Stimulated activated CD8-positive, alpha-beta memory T cell treated with anti-CD3 and anti-CD28 coated beads, Interleukin-15, amount 100 ng/mL, for 24 hours (primary cell): ENCODE data around the gene MRAP2.
"Not testable (repeated sequence)": the region's sequence is repeated elsewhere in the genome, so short reads cannot be mapped to it uniquely, and the experiment has no call there.

Experiments
- DNase-seq: peaks from one replicate; pipeline ENCODE4 v3.0.0-alpha.2; 2020; ENCODE audit warnings: low read depth

The MRAP2 gene

GRCh38 chr6:84032000-84032399 is 1.6 kb upstream of the MRAP2 start:
- DNase-seq, result not testable (repeated sequence)

GRCh38 chr6:84035484-84035883 is 1.9 kb downstream of the MRAP2 start:
- DNase-seq, result no peak

- DNase-seq, result no peak
These were observed 4.0 kb downstream of the MRAP2 start for GRCh38 chr6:84037425-84038089.

- DNase-seq, result no peak
These were observed 9.0 kb downstream of the MRAP2 start for GRCh38 chr6:84042603-84043002.

GRCh38 chr6:84043555-84043954 is 10.0 kb downstream of the MRAP2 start:
- no peak for DNase-seq

- no peak for DNase-seq
These were observed 13.2 kb downstream of the MRAP2 start for GRCh38 chr6:84046755-84047154.

- no peak for DNase-seq
These were observed 15.0 kb downstream of the MRAP2 start for GRCh38 chr6:84048588-84048987.

- no peak for DNase-seq
These were observed 16.8 kb downstream of the MRAP2 start for GRCh38 chr6:84050408-84050807.

- DNase-seq, result no peak
These were observed 18.8 kb downstream of the MRAP2 start for GRCh38 chr6:84052204-84052882.

GRCh38 chr6:84052883-84053241 is 19.3 kb downstream of the MRAP2 start:
- no peak for DNase-seq

- DNase-seq, result no peak
These were observed 22.1 kb downstream of the MRAP2 start for GRCh38 chr6:84055647-84056046.

- DNase-seq, result no peak
These were observed 24.3 kb downstream of the MRAP2 start for GRCh38 chr6:84057908-84058307.

- DNase-seq, result no peak
These were observed 25.5 kb downstream of the MRAP2 start for GRCh38 chr6:84059082-84059481.

GRCh38 chr6:84061174-84061573 is 27.6 kb downstream of the MRAP2 start:
- DNase-seq, result no peak

GRCh38 chr6:84061613-84062398 is 28.2 kb downstream of the MRAP2 start:
- DNase-seq, result no peak

GRCh38 chr6:84062519-84063154 is 29.1 kb downstream of the MRAP2 start:
- no peak for DNase-seq

GRCh38 chr6:84065693-84066290 is 32.2 kb downstream of the MRAP2 start:
- DNase-seq, result no peak

- no peak for DNase-seq
These were observed 33.0 kb downstream of the MRAP2 start for GRCh38 chr6:84066536-84066935.

GRCh38 chr6:84068873-84069272 is 35.3 kb downstream of the MRAP2 start:
- DNase-seq, result not testable (repeated sequence)

- no peak for DNase-seq
These were observed 38.9 kb downstream of the MRAP2 start for GRCh38 chr6:84072442-84072997.

- DNase-seq, result no peak
These were observed 41.6 kb downstream of the MRAP2 start for GRCh38 chr6:84074988-84075781.
